Measurements from ENCODE around the gene PES1.
"Not testable (repeated sequence)": the region's sequence is repeated elsewhere in the genome, so short reads cannot be mapped to it uniquely, and the experiment has no call there.

The PES1 gene

DNA sequence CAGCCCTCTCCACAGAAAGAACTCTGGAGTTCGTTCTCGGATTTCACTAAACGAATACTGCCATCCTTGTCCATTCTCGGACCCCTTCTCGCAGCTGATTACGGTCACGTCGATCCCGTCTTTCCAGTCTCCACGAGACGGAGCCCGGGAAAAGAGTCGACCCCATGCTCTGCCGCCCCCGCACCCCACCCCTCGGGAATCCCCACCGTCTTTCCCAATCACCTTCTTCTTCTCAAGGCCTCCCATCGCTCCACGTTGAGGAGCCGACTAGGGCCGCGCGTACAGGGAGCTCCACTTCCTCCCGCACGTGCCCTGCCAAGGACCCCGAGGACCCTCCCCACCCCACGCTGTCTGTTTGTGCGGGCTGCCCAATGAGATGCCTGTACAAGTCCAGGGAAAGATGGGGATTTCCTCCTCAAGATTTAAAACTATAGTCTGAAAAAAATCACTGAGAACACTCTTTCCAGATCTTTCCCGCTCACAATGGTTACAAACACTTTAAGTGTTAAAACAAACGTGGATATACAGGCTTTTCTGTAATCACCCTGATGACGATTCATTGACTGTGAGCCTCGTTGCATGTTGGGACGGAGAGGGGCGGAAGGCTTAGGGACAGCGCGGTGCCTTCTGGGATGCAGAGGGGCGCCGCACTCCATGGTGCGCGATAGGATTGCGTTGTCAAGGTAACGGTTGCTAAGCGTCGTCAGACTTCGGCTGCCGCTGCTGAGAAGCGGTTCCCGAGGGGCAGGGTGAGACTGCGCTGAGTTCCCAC lies at the start of gene PES1:
Gene PES1 (minus strand): TSS at position 323 of the 772 bp plus-strand sequence. CDS start 77 bp downstream, at position 246.
- peak; percentile 95 for DNase-seq

DNA sequence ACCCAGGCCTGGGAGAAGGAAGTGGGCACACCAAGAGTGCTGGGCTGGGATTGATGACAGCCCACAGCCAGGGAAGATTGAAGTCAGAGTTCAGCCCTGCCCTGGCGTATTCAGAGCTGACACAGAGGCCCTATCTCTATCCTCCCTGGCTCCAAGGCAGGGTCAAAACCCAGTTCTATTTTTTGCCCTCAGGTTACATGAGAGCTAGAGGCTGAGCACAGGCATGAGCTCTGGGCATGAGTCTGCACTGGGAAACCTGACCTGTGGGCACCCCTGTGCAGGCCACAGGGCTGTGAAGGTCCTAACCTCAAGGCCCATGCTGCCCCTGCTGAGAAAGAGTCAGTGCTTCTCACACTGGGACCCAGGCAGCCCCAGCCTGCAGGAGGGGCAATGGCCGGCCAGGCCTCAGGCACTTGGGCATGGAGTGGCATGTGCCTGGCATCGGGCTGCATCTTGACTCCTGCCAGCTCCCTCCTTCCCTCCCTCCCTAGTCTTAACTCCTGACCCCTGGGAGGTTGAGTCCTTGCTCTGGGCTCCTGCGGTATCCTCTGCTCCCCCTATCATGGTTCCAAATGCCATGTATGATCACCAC lies 49.2 kb upstream of the PES1 start:
- DNase-seq = no peak

DNA sequence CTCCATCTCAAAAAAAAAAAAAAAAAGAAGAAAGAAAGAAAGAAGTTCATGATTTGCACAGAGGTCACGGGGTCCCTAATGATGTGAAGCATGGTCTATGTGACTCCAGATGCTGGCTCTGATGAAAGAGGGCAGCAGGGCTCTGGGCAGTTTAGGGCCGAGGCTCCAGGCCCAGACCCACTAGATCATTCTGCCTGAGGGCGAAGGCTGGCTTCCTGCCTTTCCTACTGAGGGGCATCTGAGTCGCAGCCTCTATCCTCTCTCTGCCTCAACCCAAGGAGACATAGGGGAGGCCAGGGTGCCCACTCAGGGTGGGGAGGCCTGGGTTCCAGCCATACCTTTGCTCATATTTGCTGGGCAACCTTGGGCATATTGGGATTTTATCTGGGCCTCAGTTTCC lies 48.7 kb upstream of the PES1 start:
- DNase-seq = no peak

DNA sequence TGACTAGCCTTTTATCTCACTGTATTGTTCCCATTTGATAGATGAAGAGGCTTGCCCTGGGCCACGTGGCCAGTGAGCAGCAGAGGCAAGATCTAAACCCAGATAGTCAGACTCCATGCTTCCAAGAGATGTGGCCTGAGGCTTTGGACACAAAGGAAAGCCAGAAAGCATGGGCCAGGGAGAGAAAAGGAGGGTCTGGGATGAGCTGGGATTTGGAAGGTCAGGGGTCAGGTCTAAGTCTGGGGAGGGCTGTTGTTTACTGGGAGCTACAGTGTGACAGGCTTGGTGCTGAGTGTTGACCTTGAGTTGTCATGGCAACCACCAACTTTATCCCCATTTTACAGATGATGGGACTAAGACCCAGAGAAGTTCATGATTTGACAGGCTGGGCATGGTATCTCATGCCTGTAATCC lies 46.0 kb upstream of the PES1 start:
- DNase-seq = no peak

DNA sequence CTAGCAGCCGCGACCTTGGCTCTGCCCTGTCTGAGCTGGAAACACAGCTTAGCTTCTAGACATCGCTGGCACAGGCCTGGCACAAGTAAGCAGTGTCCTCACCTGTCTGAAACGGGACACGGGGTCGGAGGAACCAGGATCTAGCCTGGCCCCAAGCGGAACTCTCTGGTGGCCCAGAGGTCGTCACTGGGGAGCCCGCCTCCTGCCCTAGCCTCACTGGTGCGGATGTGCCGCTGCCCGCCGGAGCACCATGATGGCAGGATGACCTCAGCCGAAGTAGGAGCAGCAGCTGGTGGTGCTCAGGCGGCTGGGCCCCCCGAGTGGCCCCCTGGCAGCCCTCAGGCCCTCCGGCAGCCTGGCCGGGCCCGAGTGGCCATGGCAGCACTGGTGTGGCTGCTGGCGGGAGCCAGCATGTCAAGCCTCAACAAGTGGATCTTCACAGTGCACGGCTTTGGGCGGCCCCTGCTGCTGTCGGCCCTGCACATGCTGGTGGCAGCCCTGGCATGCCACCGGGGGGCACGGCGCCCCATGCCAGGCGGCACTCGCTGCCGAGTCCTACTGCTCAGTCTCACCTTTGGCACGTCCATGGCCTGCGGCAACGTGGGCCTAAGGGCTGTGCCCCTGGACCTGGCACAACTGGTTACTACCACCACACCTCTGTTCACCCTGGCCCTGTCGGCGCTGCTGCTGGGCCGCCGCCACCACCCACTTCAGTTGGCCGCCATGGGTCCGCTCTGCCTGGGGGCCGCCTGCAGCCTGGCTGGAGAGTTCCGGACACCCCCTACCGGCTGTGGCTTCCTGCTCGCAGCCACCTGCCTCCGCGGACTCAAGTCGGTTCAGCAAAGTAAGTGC lies 44.7 kb upstream of the PES1 start:
- DNase-seq = peak; percentile 12

DNA sequence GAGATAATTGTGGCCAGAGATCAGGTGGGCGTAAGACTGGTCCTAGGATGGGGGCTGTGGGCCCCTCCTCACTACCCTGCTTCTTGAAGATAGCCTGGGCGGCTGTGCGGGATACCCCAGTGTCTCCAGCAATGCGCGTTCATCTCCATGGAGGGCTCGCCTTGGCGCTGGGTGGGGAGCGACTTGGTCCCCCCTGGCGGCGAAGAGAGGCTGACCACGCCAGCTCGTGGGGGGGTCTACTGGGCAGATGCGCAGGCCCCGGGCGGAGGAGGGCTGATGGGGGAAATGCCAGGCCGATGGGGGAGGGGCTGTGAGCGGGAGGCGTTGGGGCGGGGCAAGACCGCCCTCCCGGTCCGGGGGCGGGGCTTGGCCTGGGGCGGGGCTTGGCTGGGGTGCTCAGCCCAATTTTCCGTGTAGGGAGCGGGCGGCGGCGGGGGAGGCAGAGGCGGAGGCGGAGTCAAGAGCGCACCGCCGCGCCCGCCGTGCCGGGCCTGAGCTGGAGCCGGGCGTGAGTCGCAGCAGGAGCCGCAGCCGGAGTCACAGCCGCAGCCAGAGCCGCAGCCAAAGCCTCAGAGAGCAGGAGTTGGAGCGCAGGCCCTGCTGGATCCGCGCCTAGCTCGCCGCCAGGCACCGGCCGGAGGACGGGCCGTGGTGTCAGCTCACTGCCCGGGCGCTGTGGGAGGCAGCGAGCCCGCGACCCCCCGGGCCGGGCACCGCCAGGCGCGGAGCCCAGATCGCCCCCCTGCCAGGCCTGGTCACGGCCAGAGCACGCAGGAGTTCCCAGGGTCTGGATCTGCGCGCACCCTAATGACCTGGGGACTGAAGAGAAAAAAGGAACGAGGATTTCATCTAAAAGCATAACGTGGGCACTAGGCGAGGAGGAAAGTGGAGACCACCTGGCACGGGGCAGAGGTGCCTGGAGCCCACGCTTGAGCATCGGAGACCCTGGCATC lies 43.8 kb upstream of the PES1 start, which contains the start of gene SLC35E4:
Gene SLC35E4 (plus strand): TSS at position 509 of the 953 bp plus-strand sequence. CDS start 670 bp downstream, outside the sequence.
- DNase-seq = peak; percentile 93

DNA sequence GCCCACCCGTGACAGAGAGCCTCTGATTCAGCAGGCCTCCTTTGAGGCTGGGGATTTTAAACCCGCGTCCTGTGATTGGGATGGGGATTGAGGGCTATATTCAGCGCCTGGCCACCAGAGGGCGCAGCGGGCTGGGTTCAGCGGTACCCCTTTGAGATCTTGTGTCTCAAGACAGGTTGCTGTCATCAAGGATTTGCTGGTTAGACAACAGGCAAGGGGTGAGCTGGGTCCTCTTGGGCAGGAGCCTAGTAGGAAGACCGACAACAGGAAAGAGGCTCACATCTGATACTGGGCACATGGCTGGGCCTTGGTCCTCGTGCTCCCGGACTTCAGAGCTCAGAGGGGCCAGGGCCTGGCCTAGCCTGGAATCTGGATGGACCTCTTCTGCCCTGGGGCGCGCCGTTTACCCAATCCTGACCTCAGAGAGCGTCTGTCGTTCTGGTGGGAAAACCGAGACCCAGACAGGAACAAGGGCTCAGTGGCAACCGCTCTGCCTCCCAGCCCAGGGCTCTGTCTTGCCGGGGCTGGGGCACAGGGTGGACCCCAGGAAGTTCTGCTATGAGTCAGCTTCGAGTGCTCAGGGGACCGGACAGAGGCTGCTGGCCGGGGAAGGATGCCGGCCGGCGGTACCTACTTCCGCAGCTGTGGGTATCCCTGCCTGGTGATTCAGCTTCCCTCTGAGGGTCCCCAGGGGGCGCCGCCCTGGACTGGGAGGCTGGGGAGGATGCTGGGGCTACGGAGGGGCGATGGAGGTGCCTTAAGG lies 42.9 kb upstream of the PES1 start:
- DNase-seq = peak; percentile 91

DNA sequence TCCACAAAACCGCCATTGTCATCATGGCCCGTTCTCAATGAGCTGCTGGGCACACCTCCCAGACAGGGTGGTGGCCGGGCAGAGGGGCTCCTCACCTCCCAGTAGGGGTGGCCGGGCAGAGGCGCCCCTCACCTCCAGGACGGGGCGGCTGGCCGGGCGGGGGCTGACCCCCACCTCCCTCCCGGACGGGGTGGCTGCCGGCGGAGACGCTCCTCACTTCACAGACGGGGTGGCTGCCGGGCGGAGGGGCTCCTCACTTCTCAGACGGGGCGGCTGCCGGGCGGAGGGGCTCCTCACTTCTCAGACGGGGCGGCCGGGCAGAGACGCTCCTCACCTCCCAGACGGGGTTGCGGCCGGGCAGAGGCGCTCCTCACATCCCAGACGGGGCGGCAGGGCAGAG lies 39.8 kb upstream of the PES1 start:
- DNase-seq = not testable (repeated sequence)

DNA sequence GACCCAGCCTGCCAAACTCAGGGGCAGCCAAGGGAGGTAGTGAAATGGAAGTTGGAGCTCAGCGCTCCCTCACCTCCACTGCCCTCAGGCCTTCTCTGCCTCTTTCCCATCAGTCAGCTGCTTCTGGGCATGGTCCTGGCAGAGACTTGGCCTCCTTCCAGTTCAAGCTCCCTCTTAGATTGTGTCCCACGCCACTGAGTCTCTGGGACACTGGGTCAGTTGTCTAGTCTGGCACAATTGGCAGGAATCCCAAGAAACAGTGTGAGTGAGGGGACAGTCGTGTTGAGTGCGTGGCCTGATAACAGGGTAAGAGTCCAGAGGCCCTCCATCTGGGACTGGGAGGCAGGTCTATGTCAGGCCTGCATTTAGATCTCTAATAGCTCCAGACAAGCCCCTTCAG lies 36.8 kb upstream of the PES1 start:
- no peak for DNase-seq

DNA sequence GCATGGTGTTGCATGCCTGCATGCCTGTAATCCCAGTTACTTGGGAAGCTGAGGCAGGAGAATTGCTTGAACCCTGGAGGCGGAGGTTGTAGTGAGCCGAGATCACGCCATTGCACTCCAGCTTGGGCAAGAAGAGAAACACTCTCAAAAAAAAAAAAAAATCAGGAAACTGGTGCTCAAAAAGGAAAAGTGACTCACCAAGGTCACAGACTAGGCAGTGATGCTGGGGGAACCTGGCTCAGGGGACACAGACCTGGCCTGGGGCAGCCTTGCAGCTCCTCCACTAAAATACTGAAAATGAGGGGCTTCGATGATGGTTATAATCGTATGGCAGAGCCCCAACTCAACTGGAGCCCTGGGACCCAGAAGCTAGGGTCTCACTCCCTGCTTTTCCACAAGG lies 35.8 kb upstream of the PES1 start:
- no peak for DNase-seq

DNA sequence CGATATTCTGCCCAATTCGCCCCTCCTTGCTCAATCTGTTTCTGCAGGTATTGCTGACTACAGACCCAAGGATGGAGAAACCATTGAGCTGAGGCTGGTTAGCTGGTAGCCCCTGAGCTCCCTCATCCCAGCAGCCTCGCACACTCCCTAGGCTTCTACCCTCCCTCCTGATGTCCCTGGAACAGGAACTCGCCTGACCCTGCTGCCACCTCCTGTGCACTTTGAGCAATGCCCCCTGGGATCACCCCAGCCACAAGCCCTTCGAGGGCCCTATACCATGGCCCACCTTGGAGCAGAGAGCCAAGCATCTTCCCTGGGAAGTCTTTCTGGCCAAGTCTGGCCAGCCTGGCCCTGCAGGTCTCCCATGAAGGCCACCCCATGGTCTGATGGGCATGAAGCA lies 34.7 kb upstream of the PES1 start:
- DNase-seq = no peak

DNA sequence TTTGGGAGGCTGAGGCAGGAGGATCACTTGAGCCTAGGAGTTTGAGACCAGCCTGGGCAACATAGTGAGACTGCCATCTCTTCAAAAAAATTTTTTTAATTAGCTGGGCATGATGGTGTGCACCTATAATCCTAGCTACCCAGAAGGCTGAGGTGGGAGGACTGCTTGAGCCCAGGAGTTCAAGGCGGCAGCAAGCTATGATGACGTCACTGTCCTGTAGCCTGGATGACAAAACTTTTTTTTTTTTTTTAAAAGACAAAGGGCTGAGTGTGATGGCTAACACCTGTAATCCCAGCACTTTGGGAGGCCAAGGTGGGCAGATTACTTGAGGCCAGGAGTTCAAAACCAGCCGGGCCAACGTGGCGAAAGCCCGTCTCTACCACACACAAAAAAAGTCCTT lies 28.2 kb upstream of the PES1 start:
- DNase-seq = not testable (repeated sequence)

DNA sequence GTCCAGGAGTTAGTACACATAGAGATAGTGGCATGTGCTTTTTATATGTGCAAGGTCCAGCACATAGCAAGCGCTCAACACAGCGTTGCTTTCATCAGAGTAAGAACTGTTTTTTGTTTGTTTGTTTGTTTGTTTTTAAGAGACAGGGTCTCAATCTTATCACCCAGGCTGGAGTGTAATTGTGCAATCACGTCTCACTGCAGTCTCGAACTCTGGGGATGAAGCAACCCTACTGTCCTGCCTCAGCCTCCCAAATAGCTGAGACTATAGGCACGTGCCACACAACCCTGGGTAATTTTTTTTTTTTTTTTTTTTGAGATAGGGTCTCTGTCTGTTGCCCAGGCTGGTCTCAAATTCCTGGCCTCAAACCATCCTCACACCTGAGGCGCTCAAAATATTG lies 26.1 kb upstream of the PES1 start:
- DNase-seq = no peak

DNA sequence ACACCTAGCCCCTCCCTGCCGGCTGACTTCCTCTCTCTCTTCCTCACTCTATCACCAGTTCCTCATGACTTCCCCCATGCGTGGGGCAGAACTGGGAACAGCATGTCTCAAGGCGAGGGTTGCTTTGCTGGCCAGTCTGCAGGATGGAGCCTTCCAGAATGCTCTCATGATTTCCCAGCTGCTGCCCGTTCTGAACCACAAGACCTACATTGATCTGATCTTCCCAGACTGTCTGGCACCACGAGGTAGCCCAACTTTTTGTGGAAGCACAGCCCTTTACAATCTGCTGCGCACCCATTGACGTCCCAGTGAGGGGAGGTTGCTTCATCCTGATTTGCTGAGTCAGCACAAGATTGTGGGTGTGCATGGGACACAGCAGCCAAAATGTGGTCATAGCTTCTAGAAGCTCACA lies 23.8 kb upstream of the PES1 start:
- no peak for DNase-seq

DNA sequence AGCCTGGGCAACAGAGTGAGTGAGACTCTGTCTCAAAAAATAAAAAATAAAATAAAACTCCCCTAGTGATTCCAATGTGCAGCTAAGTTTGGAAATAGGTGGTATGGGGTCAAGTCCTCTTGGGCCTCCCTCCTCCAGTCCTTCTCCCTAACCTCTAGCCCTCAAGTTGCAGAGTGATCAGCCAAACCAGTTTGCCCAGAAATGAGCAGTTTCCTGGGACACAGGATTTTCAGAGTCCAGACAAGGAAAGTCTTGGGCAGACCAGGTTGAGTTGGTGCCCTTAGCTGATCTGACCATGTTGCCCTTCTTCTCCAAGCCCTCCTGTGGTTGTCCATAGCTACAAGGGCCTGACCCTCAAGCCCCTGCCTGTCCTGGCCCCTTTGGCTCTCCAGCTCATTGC lies 23.2 kb upstream of the PES1 start:
- DNase-seq = no peak

DNA sequence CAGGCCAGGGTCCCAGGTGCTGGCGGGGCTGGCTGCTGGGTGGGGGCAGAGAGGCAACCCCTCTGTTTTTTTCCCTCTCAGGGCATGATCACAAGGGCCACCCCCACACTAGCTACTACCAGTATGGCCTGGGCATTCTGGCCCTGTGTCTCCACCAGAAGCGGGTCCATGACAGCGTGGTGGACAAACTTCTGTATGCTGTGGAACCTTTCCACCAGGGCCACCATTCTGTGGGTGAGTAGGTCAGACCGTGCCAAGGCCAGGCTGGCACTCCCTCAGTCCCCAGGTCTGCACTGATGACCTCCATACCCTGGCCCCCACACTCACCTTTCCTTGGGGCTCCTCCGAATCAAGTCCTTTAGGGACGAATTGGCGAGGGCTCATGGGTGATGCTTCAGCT lies 22.6 kb upstream of the PES1 start:
- no peak for DNase-seq

DNA sequence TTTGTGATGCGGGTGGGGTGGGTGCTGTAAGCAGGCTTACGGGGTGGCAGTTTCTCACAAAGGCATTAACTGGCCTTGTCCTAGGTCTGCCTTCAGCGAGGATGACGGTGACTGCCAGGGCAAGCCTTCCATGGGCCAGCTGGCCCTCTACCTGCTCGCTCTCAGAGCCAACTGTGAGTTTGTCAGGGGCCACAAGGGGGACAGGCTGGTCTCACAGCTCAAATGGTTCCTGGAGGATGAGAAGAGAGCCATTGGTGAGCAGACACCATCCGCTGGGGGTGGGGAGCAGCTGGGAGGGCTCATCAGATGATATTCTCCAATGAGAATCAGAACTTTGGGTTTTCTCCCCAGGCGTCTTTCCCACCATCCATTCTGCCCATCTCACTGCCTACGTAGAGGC lies 21.1 kb upstream of the PES1 start:
- no peak for DNase-seq

DNA sequence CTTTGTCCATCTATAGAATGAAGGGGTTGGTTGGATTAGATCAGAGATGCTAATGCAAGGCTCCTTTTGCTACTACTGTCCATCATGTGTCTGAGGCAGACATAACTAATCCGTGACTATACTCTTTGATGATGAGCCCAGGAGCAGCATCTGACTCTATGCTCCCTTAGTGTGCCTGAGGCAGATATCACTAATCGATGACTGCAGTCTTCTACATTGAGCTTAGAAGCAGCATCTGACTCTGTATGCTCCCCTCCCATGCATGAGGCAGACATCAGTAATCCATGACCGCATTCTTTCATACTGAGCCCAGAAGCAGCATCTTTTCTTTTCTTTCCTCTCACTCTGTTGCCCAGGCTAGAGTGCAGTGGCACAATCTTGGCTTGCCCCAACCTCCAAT lies 19.5 kb upstream of the PES1 start:
- no peak for DNase-seq

DNA sequence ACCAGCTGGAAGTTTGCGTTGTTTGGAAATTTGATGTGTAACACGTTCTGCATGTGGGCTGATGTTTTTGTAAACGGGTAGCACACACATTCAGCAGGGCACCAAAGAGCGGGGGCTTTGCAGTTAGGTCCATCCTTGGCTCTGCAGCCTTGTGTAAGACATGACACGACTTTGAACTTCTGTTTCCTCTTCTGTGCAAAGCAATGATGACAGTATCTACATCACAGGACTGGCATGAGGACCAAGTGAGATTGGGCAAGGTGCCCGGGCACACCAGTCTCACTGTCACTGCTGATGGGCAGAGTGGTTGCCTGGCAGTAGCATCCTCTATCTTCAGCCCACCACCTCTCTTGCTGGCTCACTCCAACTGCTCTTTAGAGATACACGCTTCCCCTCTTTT lies 18.6 kb upstream of the PES1 start:
- no peak for DNase-seq

DNA sequence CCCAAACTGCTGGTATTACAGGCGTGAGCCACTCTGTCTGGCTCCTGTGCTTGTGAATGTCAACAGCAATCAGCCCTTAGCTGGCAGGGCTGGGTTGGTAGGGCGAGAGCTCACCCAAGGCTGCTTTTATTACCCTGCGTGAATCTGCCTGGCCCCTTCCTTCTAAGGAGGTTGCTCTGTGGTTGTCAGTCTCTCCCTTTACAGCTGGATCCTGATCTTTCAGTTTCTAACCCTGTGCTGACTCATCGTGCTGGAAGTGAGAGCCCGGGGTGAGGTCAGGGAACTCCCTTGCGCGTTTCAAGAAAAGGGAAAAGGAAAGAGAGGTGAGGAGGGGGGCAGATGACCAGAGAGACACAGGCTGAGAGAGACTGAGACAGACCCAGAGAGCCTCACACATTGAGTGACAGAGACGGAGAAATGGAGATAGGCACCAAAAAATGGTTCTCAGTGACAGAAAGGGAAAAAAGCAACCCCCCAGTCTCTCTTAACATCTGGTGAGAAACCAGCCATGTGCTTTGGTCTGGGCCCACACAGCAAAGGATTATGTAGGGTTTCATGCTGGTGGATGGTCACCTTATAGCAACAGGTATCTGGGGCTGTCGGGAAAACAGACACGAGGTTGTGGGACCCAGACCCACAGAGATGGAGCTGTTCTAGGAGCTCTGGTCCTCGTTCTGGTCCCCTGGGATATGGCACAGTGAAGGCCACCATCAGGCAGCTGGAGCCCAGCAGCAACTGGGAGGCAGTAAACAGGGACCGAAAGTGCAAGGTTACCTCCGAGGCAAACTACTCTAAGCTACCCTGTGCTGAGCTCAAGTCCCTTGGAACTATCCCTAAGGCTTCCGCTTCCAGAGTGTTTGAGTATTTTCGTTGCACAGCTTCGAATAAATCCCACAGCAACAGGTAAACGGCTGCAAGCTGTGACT lies 17.8 kb upstream of the PES1 start:
- DNase-seq = no peak

DNA sequence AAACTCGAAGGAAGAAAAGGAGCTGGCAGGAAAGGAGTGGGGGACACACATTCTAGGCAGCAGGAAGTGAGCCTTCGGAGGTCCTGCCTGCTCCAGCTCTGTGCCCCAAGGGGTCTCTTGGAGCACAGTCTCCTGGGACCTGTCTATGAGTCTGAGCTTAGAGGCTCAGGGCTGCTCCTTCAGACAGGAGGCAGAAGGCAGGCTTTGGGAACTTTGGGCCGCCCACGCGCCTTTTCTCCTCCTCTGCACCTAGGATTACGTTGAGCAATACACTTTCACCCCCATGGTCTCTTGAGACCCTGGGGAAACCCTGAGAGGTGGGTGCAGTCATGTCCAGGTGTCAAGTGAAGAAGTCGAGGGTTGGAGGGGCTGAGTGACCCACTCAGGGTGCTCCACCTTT lies 16.2 kb upstream of the PES1 start:
- no peak for DNase-seq

Measured in activated naive CD4-positive, alpha-beta T cell treated with Interleukin-2 at 50 U/mL for 16 hours (primary cell).